ENCODE data around the gene LMAN2. TPM values are rescaled to one million over a fixed set of nuclear protein-coding genes. Genes with fewer than 3 reads are reported as not detected.

The LMAN2 gene
- total RNA-seq, 6 donors from 2014 or later: 134 to 263 (median 177) TPM

- Histone ChIP-seq H3K4me3 (no peak overlapping the region), H3K27ac (no peak overlapping the region), H3K27me3 (no peaks in the 10 kb centered on the region), H3K4me1 (peaks cover 33 to 49% (median 40%) of the 10 kb centered on the region in 4 donors), H3K36me3 (peaks cover 0 to 8% (median 0%) of the 10 kb centered on the region in 4 donors), H3K9me3 (no peaks in the 10 kb centered on the region)
- no peak for TF ChIP-seq CTCF (IDR thresholded peaks at IDR 0.05)
- no peak for TF ChIP-seq POLR2AphosphoS5 (IDR thresholded peaks at IDR 0.05)
- no peak for TF ChIP-seq EP300 (IDR thresholded peaks at IDR 0.05)
- TF ChIP-seq POLR2A (IDR thresholded peaks at IDR 0.05): no peak
- ATAC-seq (ENCODE audit: low FRiP score in 2 of 2) (no peak), DNase-seq (no peak)
- 89% methylated on average over 3 of the region's 3 CpGs for WGBS, 2 donors
These were observed 2.8 kb upstream of the LMAN2 start for GRCh38 chr5:177354256-177354655.

- no peak for DNase-seq
- no peaks in the 10 kb centered on the region for H3K9me3 ChIP-seq
- H3K4me1 ChIP-seq: peaks cover 37 to 46% (median 40%) of the 10 kb centered on the region in 4 donors
- no peak overlapping the region for H3K4me3 ChIP-seq
- ATAC-seq (ENCODE audit: low FRiP score in 2 of 2): no peak
- H3K27ac ChIP-seq: no peak overlapping the region
- H3K27me3 ChIP-seq: no peaks in the 10 kb centered on the region
- WGBS, 2 donors: 68 to 73% methylated on average over 5 of the region's 5 CpGs
- H3K36me3 ChIP-seq: peaks cover 0 to 16% (median 0%) of the 10 kb centered on the region in 4 donors
- TF ChIP-seq CTCF (IDR thresholded peaks at IDR 0.05) (no peak), POLR2AphosphoS5 (IDR thresholded peaks at IDR 0.05) (no peak), EP300 (IDR thresholded peaks at IDR 0.05) (no peak), POLR2A (IDR thresholded peaks at IDR 0.05) (no peak)
These were observed 1.6 kb upstream of the LMAN2 start for GRCh38 chr5:177353093-177353492.

GRCh38 chr5:177350776-177351391 lies 584 bp downstream of the LMAN2 start:
- Histone ChIP-seq H3K4me1 (peaks cover 30 to 46% (median 36%) of the 10 kb centered on the region in 4 donors), H3K9me3 (no peaks in the 10 kb centered on the region), H3K36me3 (peaks cover 0 to 28% (median 1%) of the 10 kb centered on the region in 4 donors), H3K27me3 (no peaks in the 10 kb centered on the region), H3K27ac (peak overlapping the region; percentile 84 to 97 (median 94)), H3K4me3 (peak overlapping the region; percentile 79 to 100 (median 84))
- DNase-seq (no peak), ATAC-seq (ENCODE audit: low FRiP score in 2 of 2) (peak in 1 of 2 donors; percentile 29)
- TF ChIP-seq EP300 (IDR thresholded peaks at IDR 0.05) (no peak), POLR2AphosphoS5 (IDR thresholded peaks at IDR 0.05) (no peak)
- WGBS, 2 donors: 11 to 15% methylated on average over 15 to 19 of the region's 19 CpGs

- H3K27me3 ChIP-seq: no peaks in the 10 kb centered on the region
- no peak for DNase-seq
- no peaks in the 10 kb centered on the region for H3K9me3 ChIP-seq
- H3K4me3 ChIP-seq: peak overlapping the region in 1 of 4 donors; percentile 86
- no peak overlapping the region for H3K27ac ChIP-seq
- H3K4me1 ChIP-seq: peaks cover 30 to 46% (median 36%) of the 10 kb centered on the region in 4 donors
- 87 to 88% methylated on average over 5 of the region's 5 CpGs for WGBS, 2 donors
- H3K36me3 ChIP-seq: peaks cover 0 to 28% (median 4%) of the 10 kb centered on the region in 4 donors
- no peak for TF ChIP-seq POLR2A (IDR thresholded peaks at IDR 0.05)
- no peak for TF ChIP-seq EP300 (IDR thresholded peaks at IDR 0.05)
- TF ChIP-seq CTCF (IDR thresholded peaks at IDR 0.05): no peak
- TF ChIP-seq POLR2AphosphoS5 (IDR thresholded peaks at IDR 0.05): no peak
- ATAC-seq (ENCODE audit: low FRiP score in 2 of 2): no peak
These were observed 1.7 kb downstream of the LMAN2 start for GRCh38 chr5:177349762-177350161.

GRCh38 chr5:177349362-177349647 lies 2.2 kb downstream of the LMAN2 start:
- ATAC-seq (ENCODE audit: low FRiP score in 2 of 2): no peak
- no peak for DNase-seq
- 70 to 73% methylated on average over 3 of the region's 3 CpGs for WGBS, 2 donors
- Histone ChIP-seq H3K27ac (no peak overlapping the region), H3K27me3 (no peaks in the 10 kb centered on the region), H3K4me1 (peaks cover 30 to 46% (median 36%) of the 10 kb centered on the region in 4 donors), H3K36me3 (peaks cover 0 to 32% (median 6%) of the 10 kb centered on the region in 4 donors), H3K9me3 (no peaks in the 10 kb centered on the region), H3K4me3 (peak overlapping the region in 1 of 4 donors; percentile 86)
- TF ChIP-seq POLR2AphosphoS5 (IDR thresholded peaks at IDR 0.05) (no peak), EP300 (IDR thresholded peaks at IDR 0.05) (no peak), POLR2A (IDR thresholded peaks at IDR 0.05) (no peak), CTCF (IDR thresholded peaks at IDR 0.05) (no peak)
